Ascending aorta (tissue), 2 donors: ENCODE data around the gene CYSRT1. TPM values are rescaled to one million over a fixed set of nuclear protein-coding genes. Genes with fewer than 3 reads are reported as not detected.

Source experiments
- DNase-seq, 2 donors: peaks; one replicate each; pipeline ENCODE4 v3.0.0-alpha.2; 2019; ENCODE audit warnings: low spot score in 2 of 2
- H3K27ac ChIP-seq, 2 donors: fragments of 200-600 bp; sonication (generic); one replicate each; pipeline ENCODE4 v1.5.1; 2016 to 2017; ENCODE audit warnings: mild to moderate bottlenecking in 1 of 2
- H3K27me3 ChIP-seq: fragments of 200-600 bp; sonication (generic); one replicate; pipeline ENCODE4 v1.5.1; 2017
- H3K36me3 ChIP-seq, 2 donors: fragments of 200-600 bp; sonication (generic); one replicate each; pipeline ENCODE4 v1.5.1; 2016
- H3K4me1 ChIP-seq, 2 donors: fragments of 200-600 bp; sonication (generic); one replicate each; pipeline ENCODE4 v1.5.1; 2016 to 2017; ENCODE audit warnings: mild to moderate bottlenecking in 1 of 2
- H3K4me3 ChIP-seq, 2 donors: fragments of 200-600 bp; sonication (generic); one replicate each; pipeline ENCODE4 v1.5.1; 2016 to 2017; ENCODE audit warnings: mild to moderate bottlenecking in 1 of 2
- H3K9me3 ChIP-seq, 2 donors: fragments of 200-600 bp; sonication (generic); one replicate each; pipeline ENCODE4 v1.5.1; 2016
- intact Hi-C: fragments of 100-400 bp; cut with DNase I; formaldehyde crosslinking; loops from one replicate; pipeline ENCODE4 v1.15.1; 2023
- total RNA-seq: library from RNA; depleted of rRNA; stranded (reverse); fragments of >200 nt; gene quantifications from one replicate; pipeline ENCODE4 v1.1.0, GENCODE V29; 2016
- TF ChIP-seq, protein P1 (sequence below), 3 experiments: fragments of 200-600 bp in 2 of 3; fragments of 450-650 bp in 1 of 3; sonication (generic) in 2 of 3; IDR thresholded peaks; one replicate each; pipeline ENCODE4 v1.5.1; 2016 to 2019; ENCODE audit warnings: antibody characterized with exemption in 3 of 3, mild to moderate bottlenecking in 1 of 3, moderate library complexity in 1 of 3

The CYSRT1 gene
- total RNA-seq, 1 donor from 2014 or later: not detected

DNA sequence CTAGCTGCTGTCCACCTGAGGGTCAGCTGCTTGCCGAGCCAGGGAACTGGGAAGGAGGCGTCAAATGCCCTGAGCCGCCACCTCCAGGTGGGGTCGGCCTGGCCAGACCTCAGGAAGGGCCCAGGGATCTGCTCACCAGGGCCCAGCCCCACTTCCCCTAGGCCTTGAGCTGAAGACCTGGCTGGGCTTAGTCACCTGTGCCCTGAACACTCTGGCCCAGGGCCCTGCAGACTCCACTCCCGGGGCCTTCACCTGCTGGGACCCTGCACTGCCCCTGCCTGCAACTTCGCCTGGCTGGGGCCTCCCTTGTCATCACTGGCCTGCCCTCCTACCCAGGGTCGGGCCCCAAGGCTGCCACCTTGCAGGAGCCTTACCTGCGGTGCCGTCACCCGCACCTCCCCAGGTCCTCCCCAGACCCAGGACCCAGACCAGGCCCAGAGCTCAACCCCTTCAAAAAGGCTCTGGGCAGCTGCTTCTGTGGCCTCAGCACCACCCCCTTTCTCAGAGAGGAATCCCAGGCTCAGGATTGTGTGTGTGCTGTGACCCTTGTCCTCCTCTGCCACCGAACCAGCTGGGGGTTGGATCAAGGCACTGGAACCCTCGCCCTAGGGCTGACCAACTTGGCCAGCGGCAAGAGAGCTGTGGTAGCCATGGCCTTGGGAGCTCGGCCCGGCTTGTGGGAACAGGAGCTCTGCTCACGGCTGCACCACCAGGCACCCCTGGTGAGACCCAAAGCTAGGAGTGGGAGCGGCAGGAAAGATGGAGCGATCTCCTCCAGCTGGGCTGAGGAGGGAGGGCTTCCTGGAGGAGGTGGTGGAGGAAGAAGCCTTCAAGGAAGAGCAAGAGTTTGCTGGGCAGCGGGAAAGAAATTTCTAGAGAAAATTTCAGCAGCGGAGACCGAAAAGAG, 29.0 kb downstream of the CYSRT1 start:
- Histone ChIP-seq H3K27ac (peak overlapping the region in 1 of 2 donors; percentile 43), H3K9me3 (no peaks in the 10 kb centered on the region), H3K27me3 (no peaks in the 10 kb centered on the region), H3K4me1 (peaks cover 10 to 20% of the 10 kb centered on the region in 2 donors), H3K36me3 (peaks cover 0 to 17% of the 10 kb centered on the region in 2 donors), H3K4me3 (peak overlapping the region; percentile 88 to 98)
- intact Hi-C loops: loop anchor here (2.0 kb wide), 1 partner anchor 23 kb away; the partner anchor contains the start of gene TOR4A
- TF ChIP-seq, protein P1, sequence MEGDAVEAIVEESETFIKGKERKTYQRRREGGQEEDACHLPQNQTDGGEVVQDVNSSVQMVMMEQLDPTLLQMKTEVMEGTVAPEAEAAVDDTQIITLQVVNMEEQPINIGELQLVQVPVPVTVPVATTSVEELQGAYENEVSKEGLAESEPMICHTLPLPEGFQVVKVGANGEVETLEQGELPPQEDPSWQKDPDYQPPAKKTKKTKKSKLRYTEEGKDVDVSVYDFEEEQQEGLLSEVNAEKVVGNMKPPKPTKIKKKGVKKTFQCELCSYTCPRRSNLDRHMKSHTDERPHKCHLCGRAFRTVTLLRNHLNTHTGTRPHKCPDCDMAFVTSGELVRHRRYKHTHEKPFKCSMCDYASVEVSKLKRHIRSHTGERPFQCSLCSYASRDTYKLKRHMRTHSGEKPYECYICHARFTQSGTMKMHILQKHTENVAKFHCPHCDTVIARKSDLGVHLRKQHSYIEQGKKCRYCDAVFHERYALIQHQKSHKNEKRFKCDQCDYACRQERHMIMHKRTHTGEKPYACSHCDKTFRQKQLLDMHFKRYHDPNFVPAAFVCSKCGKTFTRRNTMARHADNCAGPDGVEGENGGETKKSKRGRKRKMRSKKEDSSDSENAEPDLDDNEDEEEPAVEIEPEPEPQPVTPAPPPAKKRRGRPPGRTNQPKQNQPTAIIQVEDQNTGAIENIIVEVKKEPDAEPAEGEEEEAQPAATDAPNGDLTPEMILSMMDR (IDR thresholded peaks at IDR 0.05): no peak
- no peak for DNase-seq

DNA sequence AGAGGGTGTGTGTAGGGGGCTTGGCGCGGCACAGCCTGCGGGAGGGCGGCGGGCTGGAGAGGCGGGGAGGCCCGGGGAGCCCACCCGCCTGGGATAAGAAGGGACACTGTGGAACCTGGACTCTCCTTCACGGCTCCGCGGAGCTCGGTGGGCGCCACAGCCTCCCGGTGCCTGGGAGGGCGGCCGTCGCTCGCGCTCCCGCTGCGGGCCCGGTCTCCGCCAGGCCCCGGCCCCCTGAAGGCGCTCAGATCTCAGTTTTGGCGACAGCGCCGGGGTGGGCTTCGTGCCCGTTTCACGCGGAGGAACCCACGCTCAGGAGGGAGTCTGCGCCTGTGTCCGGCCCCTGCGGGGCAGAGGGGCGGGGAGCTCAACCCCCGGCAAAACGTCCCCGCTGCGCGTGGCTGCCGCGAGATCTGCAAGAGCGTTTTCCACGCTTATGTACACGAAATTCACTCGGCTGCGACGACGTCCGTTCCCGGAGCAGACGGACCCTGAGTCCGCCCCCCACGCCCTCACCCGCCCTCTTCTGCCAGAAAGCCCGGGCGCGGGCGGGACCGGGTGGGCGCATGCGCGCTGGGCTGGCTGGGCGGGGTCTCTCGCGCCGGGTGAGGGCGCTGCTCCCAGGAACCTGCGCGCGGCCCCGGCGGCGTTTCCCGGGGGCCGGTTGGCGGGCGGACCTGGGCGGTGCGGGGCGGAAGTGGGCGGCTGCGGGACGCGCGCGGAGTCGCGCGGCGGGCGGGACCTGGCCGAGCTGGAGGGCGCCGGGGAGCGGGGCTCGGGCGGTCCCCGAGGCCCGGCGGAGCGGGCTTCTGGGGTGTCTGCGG, 29.9 kb downstream of the CYSRT1 start, which contains the start of gene NELFB:
NELFB (plus strand) TSS at position 704 of the 824 bp plus-strand sequence.
- TF ChIP-seq, protein P1 (IDR thresholded peaks at IDR 0.05): peak in 1 of 3 experiments; percentile 28
- Histone ChIP-seq H3K4me3 (peak within 1 kb of the TSS; percentile 88 to 98), H3K27me3 (no peaks in the 10 kb centered on the region), H3K9me3 (no peaks in the 10 kb centered on the region), H3K4me1 (peaks cover 10 to 20% of the 10 kb centered on the region in 2 donors), H3K36me3 (peaks cover 0 to 21% of the 10 kb centered on the region in 2 donors), H3K27ac (peak within 1 kb of the TSS; percentile 50 to 72)
- peak; percentile 42 to 95 for DNase-seq
- intact Hi-C loops: loop anchor here (1.0 to 2.0 kb wide), 2 partner anchors 14 to 22 kb away; partner anchors contain the start of genes TOR4A and TUBB4B

DNA sequence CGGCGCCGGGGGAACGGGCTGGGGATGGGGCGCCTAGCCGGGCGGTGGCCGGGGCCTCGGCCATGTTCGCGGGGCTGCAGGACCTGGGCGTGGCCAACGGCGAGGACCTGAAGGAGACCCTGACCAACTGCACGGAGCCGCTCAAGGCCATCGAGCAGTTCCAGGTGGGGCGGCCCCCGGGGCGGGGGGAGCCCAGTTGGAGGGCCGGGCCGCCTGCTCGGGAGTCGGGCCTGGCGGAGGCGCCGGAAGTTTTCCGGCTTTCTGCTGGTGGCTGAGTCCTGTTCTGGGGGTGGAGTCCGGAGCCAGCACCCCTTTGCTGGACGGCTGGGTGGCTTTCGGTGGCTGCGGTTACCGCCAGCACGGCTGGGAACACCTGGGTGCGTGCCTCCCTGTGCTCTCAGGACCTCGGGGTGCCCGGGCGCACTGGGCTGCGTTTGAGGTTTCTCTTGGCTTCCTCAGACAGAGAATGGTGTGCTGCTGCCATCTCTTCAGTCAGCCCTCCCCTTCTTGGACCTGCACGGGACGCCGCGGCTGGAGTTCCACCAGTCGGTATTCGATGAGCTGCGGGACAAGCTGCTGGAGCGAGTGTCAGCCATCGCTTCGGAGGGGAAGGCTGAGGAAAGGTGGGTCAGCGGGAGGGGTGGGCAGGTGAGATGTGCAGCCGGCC, 30.6 kb downstream of the CYSRT1 start:
- peaks cover 5 to 21% of the 10 kb centered on the region in 2 donors for H3K36me3 ChIP-seq
- TF ChIP-seq, protein P1 (IDR thresholded peaks at IDR 0.05): no peak
- no peak for DNase-seq
- H3K9me3 ChIP-seq: no peaks in the 10 kb centered on the region
- peaks cover 10 to 20% of the 10 kb centered on the region in 2 donors for H3K4me1 ChIP-seq
- intact Hi-C loops: loop anchor here (1.0 to 2.0 kb wide), 2 partner anchors 14 to 21 kb away; partner anchors contain the start of genes TOR4A and TUBB4B
- H3K4me3 ChIP-seq: peak overlapping the region; percentile 88 to 98
- H3K27me3 ChIP-seq: no peaks in the 10 kb centered on the region
- H3K27ac ChIP-seq: peak overlapping the region; percentile 50 to 72

DNA sequence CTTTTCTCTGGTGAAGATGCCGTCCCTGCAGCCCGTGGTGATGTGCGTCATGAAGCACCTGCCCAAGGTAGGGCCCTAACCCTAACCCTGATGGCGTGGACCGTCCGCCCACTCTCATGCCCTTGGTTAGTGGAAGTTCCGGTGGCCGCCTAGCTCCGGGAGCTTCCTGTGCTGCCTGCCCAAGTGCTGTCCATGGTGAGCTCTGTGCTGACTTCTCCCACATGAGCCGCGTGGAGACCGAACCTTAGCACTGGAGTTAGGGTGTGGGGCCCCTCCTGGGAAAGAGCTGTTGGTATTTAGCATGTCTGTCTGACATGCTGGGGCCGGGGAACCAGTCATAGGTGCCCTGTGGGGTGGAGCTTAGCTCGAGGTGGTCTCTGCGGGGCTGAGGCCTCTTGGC, 31.4 kb downstream of the CYSRT1 start:
- peaks cover 10 to 20% of the 10 kb centered on the region in 2 donors for H3K4me1 ChIP-seq
- no peaks in the 10 kb centered on the region for H3K27me3 ChIP-seq
- peak overlapping the region; percentile 88 to 98 for H3K4me3 ChIP-seq
- TF ChIP-seq, protein P1 (IDR thresholded peaks at IDR 0.05): no peak
- DNase-seq: no peak
- H3K27ac ChIP-seq: no peak overlapping the region
- intact Hi-C loops: no loop called here
- H3K36me3 ChIP-seq: peaks cover 5 to 21% of the 10 kb centered on the region in 2 donors
- no peaks in the 10 kb centered on the region for H3K9me3 ChIP-seq

DNA sequence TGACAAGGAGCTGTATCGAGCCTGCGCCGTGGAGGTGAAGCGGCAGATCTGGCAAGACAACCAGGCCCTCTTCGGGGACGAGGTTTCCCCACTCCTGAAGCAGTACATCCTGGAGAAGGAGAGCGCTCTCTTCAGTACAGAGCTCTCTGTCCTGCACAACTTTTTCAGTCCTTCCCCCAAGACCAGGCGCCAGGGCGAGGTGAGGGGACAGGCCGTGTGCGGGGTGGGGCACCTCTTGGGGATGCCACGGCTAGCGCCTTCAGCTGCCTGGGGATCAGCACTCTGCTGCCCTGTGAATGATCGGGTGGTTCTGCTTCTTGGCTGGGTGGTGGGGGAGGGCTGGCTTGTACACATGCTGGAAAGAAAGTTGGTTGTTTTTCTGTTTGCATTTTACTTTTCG, 31.9 kb downstream of the CYSRT1 start:
- no peak overlapping the region for H3K27ac ChIP-seq
- peaks cover 10 to 20% of the 10 kb centered on the region in 2 donors for H3K4me1 ChIP-seq
- H3K27me3 ChIP-seq: no peaks in the 10 kb centered on the region
- DNase-seq: no peak
- H3K9me3 ChIP-seq: no peaks in the 10 kb centered on the region
- intact Hi-C loops: no loop called here
- peak overlapping the region in 1 of 2 donors; percentile 98 for H3K4me3 ChIP-seq
- TF ChIP-seq, protein P1 (IDR thresholded peaks at IDR 0.05): no peak
- H3K36me3 ChIP-seq: peaks cover 5 to 21% of the 10 kb centered on the region in 2 donors
